HG03103 (cell line): ENCODE measurements around the gene CSAD.

Source experiments
- ATAC-seq: cut with Tn5 transposase; IDR thresholded peaks from one replicate; pipeline ENCODE4 v1.9.1; 2021; ENCODE audit warnings: low read depth; ENCODE audit not compliant: unreplicated experiment

CSAD gene

GRCh38 chr12:53180220-53180930, at the start of gene CSAD, which contains the start of gene ZNF740:
Gene CSAD, minus strand, starts transcription at chr12:53180925. Its CDS starts 7,455 bp downstream, at chr12:53173470.
Gene ZNF740, plus strand, starts transcription at chr12:53180722. Its CDS starts 1,262 bp downstream, at chr12:53181984.
- peak; percentile 90 for ATAC-seq

GRCh38 chr12:53230108-53230845, 49.6 kb upstream of the CSAD start:
- ATAC-seq, result no peak

- no peak for ATAC-seq
Measured at GRCh38 chr12:53229454-53229853, 48.7 kb upstream of the CSAD start.

GRCh38 chr12:53227836-53228235, 47.1 kb upstream of the CSAD start:
- ATAC-seq, result no peak

- ATAC-seq, result no peak
Measured at GRCh38 chr12:53227341-53227740, 46.6 kb upstream of the CSAD start.

- ATAC-seq, result no peak
Measured at GRCh38 chr12:53226815-53227214, 46.1 kb upstream of the CSAD start.

- no peak for ATAC-seq
Measured at GRCh38 chr12:53225635-53226424, 45.1 kb upstream of the CSAD start.

- no peak for ATAC-seq
Measured at GRCh38 chr12:53224897-53225634, 44.3 kb upstream of the CSAD start.

GRCh38 chr12:53224061-53224896, 43.6 kb upstream of the CSAD start:
- ATAC-seq, result no peak

GRCh38 chr12:53223389-53224060, 42.8 kb upstream of the CSAD start:
- ATAC-seq, result no peak

- ATAC-seq, result no peak
Measured at GRCh38 chr12:53222806-53223261, 42.1 kb upstream of the CSAD start.

GRCh38 chr12:53222170-53222721, 41.5 kb upstream of the CSAD start:
- no peak for ATAC-seq

- peak; percentile 25 for ATAC-seq
Measured at GRCh38 chr12:53221203-53222080, 40.7 kb upstream of the CSAD start.

- ATAC-seq, result peak; percentile 42
Measured at GRCh38 chr12:53220694-53221202, 40.0 kb upstream of the CSAD start.

- ATAC-seq, result peak; percentile 24
Measured at GRCh38 chr12:53219956-53220693, 39.4 kb upstream of the CSAD start.

- ATAC-seq, result no peak
Measured at GRCh38 chr12:53219292-53219955, 38.7 kb upstream of the CSAD start.
